Kidney epithelial cell (primary cell): ENCODE data around the gene SASH1. TPM values are rescaled to one million over a fixed set of nuclear protein-coding genes. Genes with fewer than 3 reads are reported as not detected.

ENCODE experiments used
- DNase-seq: peaks from one replicate; pipeline ENCODE4 v3.0.0-alpha.2; 2010; ENCODE audit warnings: low read depth
- H3K27me3 ChIP-seq: 2 replicates; pipeline ENCODE4 v1.6.0; 2011; ENCODE audit warnings: low read length; ENCODE audit not compliant: control insufficient read depth, insufficient read depth
- H3K36me3 ChIP-seq: 2 replicates; pipeline ENCODE4 v1.5.1; 2011; ENCODE audit warnings: low read length; ENCODE audit not compliant: control insufficient read depth, insufficient read depth
- H3K4me3 ChIP-seq: 2 replicates; pipeline ENCODE4 v1.5.1; 2011; ENCODE audit warnings: low read depth, mild to moderate bottlenecking, control low read depth, low read length
- CTCF ChIP-seq: IDR thresholded peaks from 2 replicates; pipeline ENCODE4 v1.5.1; 2011; ENCODE audit warnings: mild to moderate bottlenecking, moderate library complexity, low read length, control low read depth, inconsistent platforms; ENCODE audit not compliant: insufficient read depth, poor library complexity, severe bottlenecking
- total RNA-seq: library from RNA; depleted of rRNA; stranded (reverse); fragments of >200 nt; gene quantifications from 2 replicates; pipeline ENCODE4 v1.2.3, GENCODE V29; 2015

Gene SASH1
- total RNA-seq, 1 donor from 2014 or later: 13.8 TPM

- Histone ChIP-seq H3K36me3 (no peaks in the 10 kb centered on the region), H3K27me3 (no peaks in the 10 kb centered on the region), H3K4me3 (no peak overlapping the region)
- DNase-seq: no peak
- no peak for TF ChIP-seq CTCF
Measured at GRCh38 chr6:148417045-148417444, 74.4 kb downstream of the SASH1 start.

GRCh38 chr6:148419430-148419829 is 76.8 kb downstream of the SASH1 start:
- H3K36me3 ChIP-seq: no peaks in the 10 kb centered on the region
- no peaks in the 10 kb centered on the region for H3K27me3 ChIP-seq
- no peak for TF ChIP-seq CTCF
- no peak overlapping the region for H3K4me3 ChIP-seq
- DNase-seq: no peak

- TF ChIP-seq CTCF: no peak
- H3K4me3 ChIP-seq: no peak overlapping the region
- DNase-seq: peak; percentile 65
Measured at GRCh38 chr6:148422085-148422484, 79.4 kb downstream of the SASH1 start.

GRCh38 chr6:148423133-148423532 is 80.5 kb downstream of the SASH1 start:
- H3K36me3 ChIP-seq: no peaks in the 10 kb centered on the region
- DNase-seq: no peak
- TF ChIP-seq CTCF: no peak
- no peak overlapping the region for H3K4me3 ChIP-seq
- no peaks in the 10 kb centered on the region for H3K27me3 ChIP-seq

More at GRCh38 chr6:148422085-148422484, 79.4 kb downstream of the SASH1 start:
- H3K27me3 ChIP-seq: no peaks in the 10 kb centered on the region
- no peaks in the 10 kb centered on the region for H3K36me3 ChIP-seq

GRCh38 chr6:148423601-148424270 is 81.1 kb downstream of the SASH1 start:
- peak; percentile 82 for DNase-seq
- no peaks in the 10 kb centered on the region for H3K27me3 ChIP-seq
- no peaks in the 10 kb centered on the region for H3K36me3 ChIP-seq
- H3K4me3 ChIP-seq: no peak overlapping the region
- TF ChIP-seq CTCF: no peak

- DNase-seq: no peak
- H3K4me3 ChIP-seq: no peak overlapping the region
- no peaks in the 10 kb centered on the region for H3K36me3 ChIP-seq
- H3K27me3 ChIP-seq: no peaks in the 10 kb centered on the region
- TF ChIP-seq CTCF: no peak
Measured at GRCh38 chr6:148425443-148425842, 82.8 kb downstream of the SASH1 start.
